GM12874 (cell line): ENCODE results near the gene C3orf80.

Source experiments
- CTCF ChIP-seq: IDR thresholded peaks from 2 replicates; pipeline ENCODE4 v1.5.1; 2011; ENCODE audit warnings: low read depth, mild to moderate bottlenecking, control low read depth, low read length, moderate library complexity; ENCODE audit not compliant: insufficient read depth

The C3orf80 gene

GRCh38 chr3:160247766-160248165, 22.5 kb downstream of the C3orf80 start:
- TF ChIP-seq CTCF: no peak

- TF ChIP-seq CTCF: no peak
These were observed 28.1 kb downstream of the C3orf80 start for GRCh38 chr3:160253298-160253697.

- TF ChIP-seq CTCF: no peak
These were observed 32.4 kb downstream of the C3orf80 start for GRCh38 chr3:160257606-160258005.

GRCh38 chr3:160259589-160259988, 34.4 kb downstream of the C3orf80 start:
- TF ChIP-seq CTCF: no peak

GRCh38 chr3:160260587-160261270, 35.5 kb downstream of the C3orf80 start:
- TF ChIP-seq CTCF: no peak

- TF ChIP-seq CTCF: no peak
These were observed 39.9 kb downstream of the C3orf80 start for GRCh38 chr3:160265088-160265487.
